Activated B cell treated with CpG ODN at 0.5 μM for 24 hours (primary cell): ENCODE measurements around the gene DGKB. TPM values are rescaled to one million over a fixed set of nuclear protein-coding genes. Genes with fewer than 3 reads are reported as not detected.

Experiments
- ATAC-seq: fragments of 200-7000 bp; cut with Tn5 transposase; one replicate; pipeline ENCODE4 v1.10.0; 2021; ENCODE audit warnings: low read depth, mild to moderate bottlenecking, moderate library complexity
- CTCF ChIA-PET: fragments of 350-600 bp; sonication (Branson Sonifier 250); formaldehyde crosslinking; loops from one replicate; lab custom pipeline; 2021; ENCODE audit warnings: antibody characterized with exemption; lab: Charles Lee
- POLR2A ChIA-PET: fragments of 350-600 bp; sonication (Branson Sonifier 250); formaldehyde crosslinking; loops from one replicate; lab custom pipeline; 2021; ENCODE audit warnings: antibody characterized with exemption; lab: Charles Lee
- DNase-seq: peaks from one replicate; pipeline ENCODE4 v3.0.0; 2022
- H3K27ac Mint-ChIP-seq: one replicate; pipeline ENCODE4 v1.8.0; 2020; ENCODE audit warnings: mixed read lengths
- H3K27me3 Mint-ChIP-seq: one replicate; pipeline ENCODE4 v1.8.0; 2021; ENCODE audit warnings: mixed read lengths
- H3K36me3 Mint-ChIP-seq: one replicate; pipeline ENCODE4 v1.8.0; 2021; ENCODE audit warnings: low read depth, mixed read lengths
- H3K4me1 Mint-ChIP-seq: one replicate; pipeline ENCODE4 v1.8.0; 2021; ENCODE audit warnings: mixed read lengths
- H3K4me3 Mint-ChIP-seq: one replicate; pipeline ENCODE4 v1.8.0; 2020; ENCODE audit warnings: mild to moderate bottlenecking, mixed read lengths
- H3K9me3 Mint-ChIP-seq: one replicate; pipeline ENCODE4 v1.8.0; 2020; ENCODE audit warnings: mixed read lengths
- CTCF ChIP-seq: fragments of 200-600 bp; IDR thresholded peaks from one replicate; pipeline ENCODE4 v1.8.0; 2022; ENCODE audit warnings: antibody characterized with exemption, mild to moderate bottlenecking
- intact Hi-C: fragments of 100-400 bp; cut with micrococcal nuclease; formaldehyde crosslinking; loops from one replicate; pipeline ENCODE4 v1.15.1; 2024
- total RNA-seq: library from RNA; stranded (reverse); gene quantifications from 2 replicates; pipeline ENCODE4 v1.2.3, GENCODE V29; 2022

DGKB gene
- total RNA-seq, 1 donor from 2014 or later: not detected

GRCh38 chr7:14690486-14690885, 212.1 kb downstream of the DGKB start:
- DNase-seq: no peak
- intact Hi-C loops: loop anchor here (2.0 to 10.0 kb wide), 4 partner anchors 64 to 1874 kb away; no protein-coding TSS in a partner anchor
- H3K27ac Mint-ChIP-seq: no peak overlapping the region
- H3K9me3 Mint-ChIP-seq: no peaks in the 10 kb centered on the region
- ATAC-seq: no peak
- TF ChIP-seq CTCF: no peak
- POLR2A ChIA-PET: no interaction called here
- H3K36me3 Mint-ChIP-seq: no peaks in the 10 kb centered on the region
- no peaks in the 10 kb centered on the region for H3K27me3 Mint-ChIP-seq
- no peaks in the 10 kb centered on the region for H3K4me1 Mint-ChIP-seq
- H3K4me3 Mint-ChIP-seq: no peak overlapping the region
- CTCF ChIA-PET: interaction anchor here (1.2 to 4.0 kb wide), 4 partner anchors 9 to 1412 kb away, joined by 3 to 33 read pairs (median 9); no protein-coding TSS in a partner anchor

- no peak for ATAC-seq
- Mint-ChIP-seq H3K9me3 (no peaks in the 10 kb centered on the region), H3K27ac (no peak overlapping the region), H3K27me3 (no peaks in the 10 kb centered on the region), H3K36me3 (no peaks in the 10 kb centered on the region), H3K4me3 (no peak overlapping the region), H3K4me1 (no peaks in the 10 kb centered on the region)
- intact Hi-C loops: loop anchor here (2.0 to 10.0 kb wide), 4 partner anchors 65 to 1875 kb away; no protein-coding TSS in a partner anchor
- ChIA-PET CTCF (interaction anchor here (1.2 to 4.0 kb wide), 2 partner anchors 9 to 1409 kb away, joined by 3 to 33 read pairs; no protein-coding TSS in a partner anchor), POLR2A (no interaction called here)
- DNase-seq: no peak
- no peak for TF ChIP-seq CTCF
These were observed 212.5 kb downstream of the DGKB start for GRCh38 chr7:14690075-14690474.

- intact Hi-C loops: no loop called here
- no peak for TF ChIP-seq CTCF
- DNase-seq (no peak), ATAC-seq (no peak)
- Mint-ChIP-seq H3K27ac (no peak overlapping the region), H3K36me3 (no peaks in the 10 kb centered on the region), H3K4me3 (no peak overlapping the region), H3K4me1 (no peaks in the 10 kb centered on the region), H3K27me3 (no peaks in the 10 kb centered on the region), H3K9me3 (no peaks in the 10 kb centered on the region)
- POLR2A ChIA-PET: no interaction called here
- CTCF ChIA-PET: no interaction called here
These were observed 214.3 kb downstream of the DGKB start for GRCh38 chr7:14688208-14688607.

- no peak for TF ChIP-seq CTCF
- DNase-seq (no peak), ATAC-seq (no peak)
- Mint-ChIP-seq H3K36me3 (no peaks in the 10 kb centered on the region), H3K9me3 (no peaks in the 10 kb centered on the region), H3K4me3 (no peak overlapping the region), H3K27ac (no peak overlapping the region), H3K4me1 (no peaks in the 10 kb centered on the region), H3K27me3 (no peaks in the 10 kb centered on the region)
- ChIA-PET CTCF (no interaction called here), POLR2A (no interaction called here)
- intact Hi-C loops: no loop called here
These were observed 214.8 kb downstream of the DGKB start for GRCh38 chr7:14687777-14688176.

GRCh38 chr7:14687241-14687640, 215.3 kb downstream of the DGKB start:
- ChIA-PET CTCF (no interaction called here), POLR2A (no interaction called here)
- Mint-ChIP-seq H3K36me3 (no peaks in the 10 kb centered on the region), H3K9me3 (no peaks in the 10 kb centered on the region), H3K4me1 (no peaks in the 10 kb centered on the region), H3K27ac (no peak overlapping the region), H3K27me3 (no peaks in the 10 kb centered on the region), H3K4me3 (no peak overlapping the region)
- intact Hi-C loops: no loop called here
- TF ChIP-seq CTCF: no peak
- DNase-seq: no peak
- no peak for ATAC-seq
